H1 (cell line): Measurements from ENCODE around the gene PROZ. TPM values are rescaled to one million over a fixed set of nuclear protein-coding genes. Genes with fewer than 3 reads are reported as not detected.

Experiments
- SAP30 ChIP-seq: fragments of 300-600 bp; sonication (generic); IDR thresholded peaks from 2 replicates; pipeline ENCODE4 v1.7.1; 2012; ENCODE audit warnings: low read length, moderate library complexity, mild to moderate bottlenecking, inconsistent platforms; ENCODE audit not compliant: insufficient read depth, insufficient replicate concordance
- polyA plus RNA-seq, 7 experiments: library from polyadenylated mRNA; depleted of rRNA in 3 of 7; stranded (reverse) in 5 of 7; unstranded in 2 of 7; fragments of >200 nt in 5 of 7; fragments of 200-250 nt in 2 of 7; gene quantifications; 1 replicate in 5 of 7; 2 replicates in 1 of 7; 4 replicates in 1 of 7; pipeline versions ENCODE4 v1.2.1 to v1.2.3, GENCODE V29; 2011 to 2013; ENCODE audit warnings: missing spikeins in 2 of 7, mixed read lengths in 2 of 7
- total RNA-seq: library from RNA; stranded (reverse); fragmentation: NEBNext Ultra II Directional; extraction: Animal tissue kit (Norgen Biotek cat#: 25700); gene quantifications from 2 replicates; pipeline ENCODE4 v1.2.1, GENCODE V29; 2021

The PROZ gene
- total and polyA plus RNA-seq, 2 of the 8 experiments (the other 6 are each of a cell fraction or from before 2014, with no cell fraction given): not detected

DNA sequence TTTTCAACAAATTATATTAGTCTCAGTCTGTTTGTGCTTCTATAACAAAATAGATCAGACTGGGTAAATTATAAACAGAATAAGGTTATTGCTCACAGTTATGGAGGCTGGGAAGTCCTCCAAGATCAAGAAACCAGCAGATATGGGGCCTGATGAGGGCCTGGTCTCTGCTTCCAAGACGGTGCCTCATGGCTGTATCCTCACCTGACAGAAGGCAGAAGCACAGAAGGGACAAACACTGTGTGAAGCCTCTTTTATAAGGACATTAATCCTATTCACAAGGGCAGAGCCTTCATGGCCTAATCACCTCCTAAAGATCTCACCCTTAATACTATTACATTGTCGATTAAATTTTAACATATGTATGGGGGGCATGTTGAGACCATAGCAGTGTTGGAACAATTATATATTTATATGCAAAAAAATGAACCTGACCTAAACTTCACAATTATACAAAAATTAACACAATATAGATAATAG is 23.1 kb upstream of the PROZ start (continued):
- TF ChIP-seq SAP30: no peak
